Psoas muscle (tissue), 8 donors: ENCODE measurements around the gene PDC. TPM values are rescaled to one million over a fixed set of nuclear protein-coding genes. Genes with fewer than 3 reads are reported as not detected.
"Not testable (repeated sequence)": the region's sequence is repeated elsewhere in the genome, so short reads cannot be mapped to it uniquely, and the experiment has no call there.

Experiments used
- ATAC-seq, 4 donors: fragments of 200-7000 bp; cut with Tn5 transposase; one replicate each; pipeline ENCODE4 v1.9.1; 2020; ENCODE audit warnings: moderate library complexity in 3 of 4, mild to moderate bottlenecking in 2 of 4
- DNase-seq, 2 donors: peaks; one replicate each; pipeline ENCODE4 v3.0.0-alpha.2; 2020
- H3K27ac ChIP-seq: fragments of 200-600 bp; one replicate; pipeline ENCODE4 v1.8.0; 2022
- H3K27me3 ChIP-seq, 3 donors: fragments of 200-600 bp in 1 of 3; one replicate each; pipeline versions ENCODE4 v1.6.1 to v1.8.0; 2013 to 2022; ENCODE audit warnings: low read length in 2 of 3, mild to moderate bottlenecking in 2 of 3, moderate library complexity in 1 of 3; ENCODE audit not compliant: insufficient read depth in 3 of 3
- H3K36me3 ChIP-seq, 2 donors: fragments of 200-600 bp in 1 of 2; one replicate each; pipeline versions ENCODE4 v1.6.1 to v1.8.0; 2013 to 2022; ENCODE audit warnings: low read depth in 1 of 2, mild to moderate bottlenecking in 1 of 2, moderate library complexity in 1 of 2; ENCODE audit not compliant: insufficient read depth in 1 of 2
- H3K4me1 ChIP-seq: fragments of 200-600 bp; one replicate; pipeline ENCODE4 v1.8.0; 2022
- H3K4me3 ChIP-seq: fragments of 200-600 bp; one replicate; pipeline ENCODE4 v1.8.0; 2022; ENCODE audit warnings: mild to moderate bottlenecking
- H3K9me3 ChIP-seq: fragments of 200-600 bp; one replicate; pipeline ENCODE4 v1.8.0; 2022
- WGBS, 3 donors: extraction: QIAGEN DNeasy Blood & Tissue Kit; methylation state at CpG; one replicate each; pipeline versions ENCODE4 v1.1.6 to v1.1.7; 2013; 5-methylcytosine and 5-hydroxymethylcytosine counted together
- intact Hi-C, 2 donors: fragments of 100-400 bp; cut with DNase I; formaldehyde crosslinking; loops; one replicate each; pipeline versions ENCODE4 v1.11.0 to v1.14.2; 2022
- polyA plus RNA-seq, 3 donors: library from polyadenylated mRNA; stranded (reverse); fragments of 200-250 nt; gene quantifications; one replicate each; pipeline ENCODE4 v1.2.3, GENCODE V29; 2013
- total RNA-seq, 4 donors: library from RNA; stranded (reverse); fragmentation: NEBNext Ultra II Directional in 2 of 4; extraction: Animal tissue kit (Norgen Biotek cat#: 25700) in 2 of 4; gene quantifications; one replicate each; pipeline versions ENCODE4 v1.2.1 to v1.2.4, GENCODE V29; 2021 to 2023
- TF ChIP-seq, protein P1 (sequence below): fragments of 200-600 bp; IDR thresholded peaks from one replicate; pipeline ENCODE4 v1.8.0; 2022; ENCODE audit warnings: antibody characterized with exemption
- donor health status: healthy with polysubstance abuse.
- donor health status: DM: no; HTN: no; CAD: no; lungs with moderate emphysema.
- donor health status: Bipolar disorder and iron deficiency.
- donor health status: healthy.
- donor health status: DM: yes; HTN: yes; CAD: no.
- donor health status: DM: no; HTN: no; CAD: no.
- donor health status: DM: no; HTN: no; CAD: no.
- donor health status: DM: yes; HTN: yes; CAD: no.

PDC gene
- total and polyA plus RNA-seq, 7 donors = not detected

- Histone ChIP-seq H3K4me3 (no peak overlapping the region), H3K36me3 (peaks cover 0 to 91% of the 10 kb centered on the region in 2 donors), H3K27ac (no peak overlapping the region), H3K27me3 (no peaks in the 10 kb centered on the region), H3K4me1 (no peaks in the 10 kb centered on the region), H3K9me3 (no peaks in the 10 kb centered on the region)
- DNase-seq = no peak
- 68 to 74% (median 69%) methylated on average over 5 of the region's 5 CpGs for WGBS, 3 donors
- intact Hi-C loops = loop anchor here in 1 of 2 donors (5.0 kb wide), 1 partner anchor 42 kb away; no protein-coding TSS in a partner anchor
- peak in 1 of 4 donors; percentile 41 for ATAC-seq
- TF ChIP-seq, protein P1, sequence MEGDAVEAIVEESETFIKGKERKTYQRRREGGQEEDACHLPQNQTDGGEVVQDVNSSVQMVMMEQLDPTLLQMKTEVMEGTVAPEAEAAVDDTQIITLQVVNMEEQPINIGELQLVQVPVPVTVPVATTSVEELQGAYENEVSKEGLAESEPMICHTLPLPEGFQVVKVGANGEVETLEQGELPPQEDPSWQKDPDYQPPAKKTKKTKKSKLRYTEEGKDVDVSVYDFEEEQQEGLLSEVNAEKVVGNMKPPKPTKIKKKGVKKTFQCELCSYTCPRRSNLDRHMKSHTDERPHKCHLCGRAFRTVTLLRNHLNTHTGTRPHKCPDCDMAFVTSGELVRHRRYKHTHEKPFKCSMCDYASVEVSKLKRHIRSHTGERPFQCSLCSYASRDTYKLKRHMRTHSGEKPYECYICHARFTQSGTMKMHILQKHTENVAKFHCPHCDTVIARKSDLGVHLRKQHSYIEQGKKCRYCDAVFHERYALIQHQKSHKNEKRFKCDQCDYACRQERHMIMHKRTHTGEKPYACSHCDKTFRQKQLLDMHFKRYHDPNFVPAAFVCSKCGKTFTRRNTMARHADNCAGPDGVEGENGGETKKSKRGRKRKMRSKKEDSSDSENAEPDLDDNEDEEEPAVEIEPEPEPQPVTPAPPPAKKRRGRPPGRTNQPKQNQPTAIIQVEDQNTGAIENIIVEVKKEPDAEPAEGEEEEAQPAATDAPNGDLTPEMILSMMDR = peak; percentile 56
Observed at GRCh38 chr1:186404454-186405051, 56.4 kb downstream of the PDC start.

DNA sequence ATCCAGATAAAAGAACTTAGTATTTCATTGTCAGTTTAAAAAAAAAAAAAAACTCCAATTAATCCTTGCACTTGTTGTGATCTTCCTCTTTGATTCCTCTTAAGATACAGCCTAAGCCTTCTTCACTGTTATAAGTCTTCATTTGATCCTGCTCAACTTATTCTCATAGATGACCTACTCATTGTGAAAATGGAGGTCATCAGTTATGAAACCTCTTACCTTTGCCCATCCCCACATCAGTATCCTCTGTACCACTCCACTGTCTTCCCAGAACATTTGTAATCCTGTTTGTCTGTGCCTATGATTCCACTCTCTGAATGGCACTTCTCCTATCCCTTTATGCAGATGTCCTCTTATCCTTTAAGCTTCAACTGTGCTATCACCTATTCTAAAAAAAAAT lies 57.3 kb downstream of the PDC start:
- Histone ChIP-seq H3K9me3 (no peaks in the 10 kb centered on the region), H3K36me3 (peaks cover 0 to 91% of the 10 kb centered on the region in 2 donors), H3K27me3 (no peaks in the 10 kb centered on the region), H3K27ac (no peak overlapping the region), H3K4me1 (no peaks in the 10 kb centered on the region), H3K4me3 (no peak overlapping the region)
- no peak for DNase-seq
- TF ChIP-seq, protein P1 = no peak
- intact Hi-C loops = loop anchor here in 1 of 2 donors (5.0 kb wide), 1 partner anchor 41 kb away; no protein-coding TSS in a partner anchor
- ATAC-seq = no peak

GRCh38 chr1:186401446-186401845 lies 59.5 kb downstream of the PDC start:
- 82 to 90% (median 87%) methylated on average over 2 of the region's 2 CpGs for WGBS, 3 donors
- not testable (repeated sequence) for ATAC-seq, H3K9me3 ChIP-seq, H3K27me3 ChIP-seq, H3K27ac ChIP-seq, H3K4me3 ChIP-seq, DNase-seq, H3K4me1 ChIP-seq
- H3K36me3 ChIP-seq = peaks cover 0 to 88% of the 10 kb centered on the region in 2 donors
- intact Hi-C loops = loop anchor here in 1 of 2 donors (5.0 kb wide), 1 partner anchor 39 kb away; no protein-coding TSS in a partner anchor

Other genes with a start within 250 kb of the PDC start
- gene PRG4, start 164.8 kb downstream of the PDC start, total RNA-seq = 1 to 10 TPM in 3 of 4 donors, under 1 TPM in 1; 0.99 to 5.9 (median 2.4) TPM
- gene PRG4, start 164.8 kb downstream of the PDC start, polyA plus RNA-seq = 1 to 10 TPM in 2 of 3 donors, under 1 TPM in 1; 0.09 to 1.7 (median 1.1) TPM
- 10 to 100 TPM; 48.0 to 61.8 (median 55.8) TPM for gene TPR, start 85.9 kb downstream of the PDC start, total RNA-seq
- gene TPR, start 85.9 kb downstream of the PDC start, polyA plus RNA-seq = 10 to 100 TPM; 17.8 to 28.5 (median 20.9) TPM
- 10 to 100 TPM in 2 of 4 donors, 1 to 10 TPM in 2; 9.2 to 12.1 (median 10.3) TPM for gene ODR4, start 85.3 kb downstream of the PDC start, total RNA-seq
- gene ODR4, start 85.3 kb downstream of the PDC start, polyA plus RNA-seq = 10 to 100 TPM in 2 of 3 donors, 1 to 10 TPM in 1; 7.6 to 11.5 (median 11.0) TPM
- under 1 TPM; 0.08 to 0.53 (median 0.27) TPM for gene PTGS2, start 219.3 kb upstream of the PDC start, total RNA-seq
- gene PTGS2, start 219.3 kb upstream of the PDC start, polyA plus RNA-seq = under 1 TPM; 0.03 to 0.13 (median 0.05) TPM